Prostate gland (tissue), 2 donors: ENCODE results near the gene C2. TPM values are rescaled to one million over a fixed set of nuclear protein-coding genes. Genes with fewer than 3 reads are reported as not detected.

Experiments used
- DNase-seq: peaks from one replicate; pipeline ENCODE4 v3.0.0-alpha.2; 2019; ENCODE audit warnings: low spot score
- H3K27ac ChIP-seq, 2 donors: fragments of 200-600 bp; sonication (generic); 2 replicates each; pipeline ENCODE4 v1.5.1; 2017 to 2019
- H3K27me3 ChIP-seq: fragments of 200-600 bp; sonication (generic); replicated peaks from 2 replicates; pipeline ENCODE4 v1.5.1; 2019; ENCODE audit not compliant: insufficient read depth
- H3K36me3 ChIP-seq, 2 donors: fragments of 200-600 bp; sonication (generic); 1 replicate in 1 of 2; 2 replicates in 1 of 2; pipeline versions ENCODE4 v1.5.1 to v1.8.1; 2017 to 2019
- H3K4me1 ChIP-seq: fragments of 200-600 bp; sonication (generic); replicated peaks from 2 replicates; pipeline ENCODE4 v1.5.1; 2019
- H3K4me3 ChIP-seq, 2 donors: fragments of 200-600 bp; sonication (generic); 2 replicates each; pipeline ENCODE4 v1.5.1; 2017 to 2019
- H3K9me3 ChIP-seq: fragments of 200-600 bp; sonication (generic); 2 replicates; pipeline ENCODE4 v1.5.1; 2017
- POLR2A ChIP-seq: fragments of 450-650 bp; IDR thresholded peaks from one replicate; pipeline ENCODE4 v1.6.1; 2016; ENCODE audit warnings: antibody characterized with exemption, mild to moderate bottlenecking
- POLR2AphosphoS5 ChIP-seq: sonication (generic); formaldehyde crosslinking; IDR thresholded peaks from one replicate; pipeline ENCODE4 v1.6.1; 2017; ENCODE audit warnings: antibody characterized with exemption
- WGBS: methylation state at CpG from one replicate; pipeline ENCODE4 v1.1.5; 2018; 5-methylcytosine and 5-hydroxymethylcytosine counted together
- intact Hi-C: fragments of 100-400 bp; cut with DNase I; formaldehyde crosslinking; loops from one replicate; pipeline ENCODE4 v1.14.2; 2022
- total RNA-seq, 2 donors: library from RNA; depleted of rRNA; stranded (reverse); fragments of >200 nt; gene quantifications; one replicate each; pipeline ENCODE4 v1.1.0, GENCODE V29; 2016
- TF ChIP-seq, protein P1 (sequence below), 4 experiments: fragments of 200-600 bp in 2 of 4; fragments of 450-650 bp in 2 of 4; sonication (generic) in 2 of 4; IDR thresholded peaks; 1 replicate in 3 of 4; 2 replicates in 1 of 4; pipeline ENCODE4 v1.5.1; 2016 to 2019; ENCODE audit warnings: antibody characterized with exemption in 4 of 4, mild to moderate bottlenecking in 2 of 4, moderate library complexity in 2 of 4

Gene C2
- total RNA-seq, 2 donors from 2014 or later: 7.9 to 16.0 TPM

DNA sequence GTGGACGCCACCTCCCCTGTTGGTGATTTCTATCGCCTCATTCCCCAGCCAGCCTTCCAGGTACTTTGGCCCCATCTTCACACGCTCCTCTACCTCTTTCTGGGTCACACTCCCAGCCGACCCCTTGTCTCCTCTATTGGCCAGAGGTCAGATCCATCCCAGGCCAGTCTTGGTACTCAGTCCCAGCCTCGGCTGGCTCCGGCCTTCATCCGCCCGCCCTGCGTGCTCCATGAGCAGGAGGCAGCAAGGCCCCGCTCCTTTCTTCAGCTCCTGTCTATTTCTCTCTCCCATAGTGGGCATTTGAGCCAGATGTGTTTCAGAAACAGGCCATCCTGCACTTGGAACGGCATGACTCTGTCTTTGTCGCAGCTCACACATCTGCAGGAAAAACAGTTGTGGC lies 34.1 kb downstream of the C2 start:
- TF ChIP-seq, protein P1, sequence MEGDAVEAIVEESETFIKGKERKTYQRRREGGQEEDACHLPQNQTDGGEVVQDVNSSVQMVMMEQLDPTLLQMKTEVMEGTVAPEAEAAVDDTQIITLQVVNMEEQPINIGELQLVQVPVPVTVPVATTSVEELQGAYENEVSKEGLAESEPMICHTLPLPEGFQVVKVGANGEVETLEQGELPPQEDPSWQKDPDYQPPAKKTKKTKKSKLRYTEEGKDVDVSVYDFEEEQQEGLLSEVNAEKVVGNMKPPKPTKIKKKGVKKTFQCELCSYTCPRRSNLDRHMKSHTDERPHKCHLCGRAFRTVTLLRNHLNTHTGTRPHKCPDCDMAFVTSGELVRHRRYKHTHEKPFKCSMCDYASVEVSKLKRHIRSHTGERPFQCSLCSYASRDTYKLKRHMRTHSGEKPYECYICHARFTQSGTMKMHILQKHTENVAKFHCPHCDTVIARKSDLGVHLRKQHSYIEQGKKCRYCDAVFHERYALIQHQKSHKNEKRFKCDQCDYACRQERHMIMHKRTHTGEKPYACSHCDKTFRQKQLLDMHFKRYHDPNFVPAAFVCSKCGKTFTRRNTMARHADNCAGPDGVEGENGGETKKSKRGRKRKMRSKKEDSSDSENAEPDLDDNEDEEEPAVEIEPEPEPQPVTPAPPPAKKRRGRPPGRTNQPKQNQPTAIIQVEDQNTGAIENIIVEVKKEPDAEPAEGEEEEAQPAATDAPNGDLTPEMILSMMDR (IDR thresholded peaks at IDR 0.05): no peak
- TF ChIP-seq POLR2A (no peak), POLR2AphosphoS5 (no peak)
- intact Hi-C loops: loop anchor here (10.0 kb wide), 1 partner anchor 193 kb away; the partner anchor contains the start of genes PPT2 and PRRT1
- Histone ChIP-seq H3K9me3 (no peaks in the 10 kb centered on the region), H3K4me1 (no peaks in the 10 kb centered on the region), H3K27me3 (no peaks in the 10 kb centered on the region), H3K4me3 (no peak overlapping the region), H3K27ac (no peak overlapping the region), H3K36me3 (peaks cover 6 to 12% of the 10 kb centered on the region in 2 donors)
- WGBS: 96% methylated on average over 12 of the region's 12 CpGs
- no peak for DNase-seq

DNA sequence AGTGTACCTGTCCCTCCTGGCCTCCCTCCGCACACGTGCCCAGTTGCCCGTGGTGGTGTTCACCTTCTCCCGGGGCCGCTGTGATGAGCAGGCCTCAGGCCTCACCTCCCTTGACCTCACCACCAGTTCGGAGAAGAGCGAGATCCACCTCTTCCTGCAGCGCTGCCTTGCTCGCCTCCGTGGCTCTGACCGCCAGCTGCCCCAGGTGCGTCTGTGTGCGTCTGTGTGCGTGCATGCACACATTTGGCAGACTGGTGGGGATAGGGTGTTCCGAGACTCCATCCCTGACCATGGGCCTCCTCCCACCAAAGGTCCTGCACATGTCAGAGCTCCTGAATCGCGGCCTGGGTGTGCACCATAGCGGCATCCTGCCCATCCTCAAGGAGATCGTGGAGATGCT lies 36.4 kb downstream of the C2 start:
- H3K27ac ChIP-seq: no peak overlapping the region
- no peak for DNase-seq
- H3K4me3 ChIP-seq: no peak overlapping the region
- no peaks in the 10 kb centered on the region for H3K4me1 ChIP-seq
- H3K36me3 ChIP-seq: peaks cover 12 to 19% of the 10 kb centered on the region in 2 donors
- H3K9me3 ChIP-seq: no peaks in the 10 kb centered on the region
- no peaks in the 10 kb centered on the region for H3K27me3 ChIP-seq
- WGBS: 91% methylated on average over 19 of the region's 19 CpGs
- intact Hi-C loops: loop anchor here (10.0 kb wide), 1 partner anchor 191 kb away; the partner anchor contains the start of genes PPT2 and PRRT1
- no peak for TF ChIP-seq POLR2A
- TF ChIP-seq, protein P1 (IDR thresholded peaks at IDR 0.05): no peak
- TF ChIP-seq POLR2AphosphoS5: no peak

DNA sequence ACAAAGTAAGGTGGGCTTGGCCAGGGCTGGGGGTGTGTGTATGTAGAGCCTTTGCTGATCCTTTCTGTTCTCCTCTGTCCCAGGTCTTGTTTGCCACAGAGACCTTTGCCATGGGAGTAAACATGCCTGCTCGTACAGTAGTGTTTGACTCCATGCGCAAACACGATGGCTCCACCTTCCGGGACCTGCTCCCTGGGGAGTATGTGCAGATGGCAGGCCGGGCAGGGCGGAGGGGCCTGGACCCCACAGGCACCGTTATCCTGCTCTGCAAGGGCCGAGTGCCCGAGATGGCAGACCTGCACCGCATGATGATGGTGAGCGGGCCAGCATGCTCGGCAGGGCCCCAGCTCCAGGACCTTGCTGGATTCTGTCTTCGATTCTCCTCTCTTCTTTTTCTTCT lies 38.2 kb downstream of the C2 start:
- no peak for TF ChIP-seq POLR2A
- TF ChIP-seq, protein P1 (IDR thresholded peaks at IDR 0.05): no peak
- TF ChIP-seq POLR2AphosphoS5: no peak
- no peaks in the 10 kb centered on the region for H3K27me3 ChIP-seq

DNA sequence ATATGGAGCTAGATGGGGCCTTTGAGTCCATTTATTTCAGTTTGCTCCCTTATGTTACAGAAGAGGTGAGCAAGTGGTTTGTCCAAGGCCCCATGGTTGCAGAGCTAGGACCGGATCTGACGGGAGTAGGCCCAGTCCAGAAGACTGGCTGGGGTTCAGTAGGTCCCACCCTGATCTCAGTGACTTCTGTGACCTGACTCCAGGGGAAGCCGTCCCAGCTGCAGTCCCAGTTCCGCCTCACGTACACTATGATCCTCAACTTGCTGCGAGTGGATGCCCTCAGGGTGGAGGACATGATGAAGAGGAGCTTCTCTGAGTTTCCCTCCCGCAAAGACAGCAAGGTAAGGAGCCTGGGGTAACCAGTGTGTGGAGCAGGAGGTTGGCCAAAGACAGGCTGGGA lies 39.0 kb downstream of the C2 start:
- no peak overlapping the region for H3K27ac ChIP-seq
- peaks cover 18 to 19% of the 10 kb centered on the region in 2 donors for H3K36me3 ChIP-seq
- 89% methylated on average over 7 of the region's 7 CpGs for WGBS
- no peak overlapping the region for H3K4me3 ChIP-seq
- TF ChIP-seq POLR2AphosphoS5 (no peak), POLR2A (no peak)
- TF ChIP-seq, protein P1 (IDR thresholded peaks at IDR 0.05): no peak
- intact Hi-C loops: loop anchor here (10.0 kb wide), 1 partner anchor 188 kb away; the partner anchor contains the start of genes PPT2 and PRRT1
- DNase-seq: no peak
- no peaks in the 10 kb centered on the region for H3K9me3 ChIP-seq
- H3K4me1 ChIP-seq: peaks cover 10% of the 10 kb centered on the region
- no peaks in the 10 kb centered on the region for H3K27me3 ChIP-seq

More for the DNA sequence above, 38.2 kb downstream of the C2 start:
- no peak for DNase-seq
- no peak overlapping the region for H3K4me3 ChIP-seq
- H3K9me3 ChIP-seq: no peaks in the 10 kb centered on the region
- no peak overlapping the region for H3K27ac ChIP-seq
- 91% methylated on average over 13 of the region's 13 CpGs for WGBS
- intact Hi-C loops: loop anchor here (10.0 kb wide), 1 partner anchor 189 kb away; the partner anchor contains the start of genes PPT2 and PRRT1
- H3K36me3 ChIP-seq: peaks cover 18 to 19% of the 10 kb centered on the region in 2 donors
- peaks cover 8% of the 10 kb centered on the region for H3K4me1 ChIP-seq
